ENCODE results near the gene CLDN11. TPM values are rescaled to one million over a fixed set of nuclear protein-coding genes. Genes with fewer than 3 reads are reported as not detected.

CLDN11 gene
- total and polyA plus RNA-seq, 2 of the 8 experiments (the other 6 are each of a cell fraction or from before 2014, with no cell fraction given), result 4.8 to 12.5 TPM

- TF ChIP-seq CTCF (IDR thresholded peaks at IDR 0.05; ENCODE audit: control extremely low read depth in 1 of 3, insufficient read depth in 1 of 3, low read depth in 1 of 3, low read length in 3 of 3) (peak in 2 of 3 experiments; percentile 9 to 17; a peak in 2 of 4 replicates), TAF1 (IDR thresholded peaks at IDR 0.05; ENCODE audit: low read depth, low read length) (0 out of 2 replicates have a peak, but pooled peaks have one; percentile 26), MAX (IDR thresholded peaks at IDR 0.05) (peak; percentile 99), RBBP5 (IDR thresholded peaks at IDR 0.05; ENCODE audit: borderline replicate concordance, low read depth, low read length) (peak; percentile 21; the same call in 1 of the 2 replicates), E2F6 (IDR thresholded peaks at IDR 0.05) (peak; percentile 97)
Measured at GRCh38 chr3:170418422-170419398, at the start of gene CLDN11 (continued).

Data from H1 (cell line).